GM18867 (cell line): Measurements from ENCODE around the gene PARVB.

Source experiments
- ATAC-seq: cut with Tn5 transposase; IDR thresholded peaks from one replicate; pipeline ENCODE4 v1.9.1; 2021; ENCODE audit warnings: mild to moderate bottlenecking, moderate library complexity; ENCODE audit not compliant: unreplicated experiment

PARVB gene

DNA sequence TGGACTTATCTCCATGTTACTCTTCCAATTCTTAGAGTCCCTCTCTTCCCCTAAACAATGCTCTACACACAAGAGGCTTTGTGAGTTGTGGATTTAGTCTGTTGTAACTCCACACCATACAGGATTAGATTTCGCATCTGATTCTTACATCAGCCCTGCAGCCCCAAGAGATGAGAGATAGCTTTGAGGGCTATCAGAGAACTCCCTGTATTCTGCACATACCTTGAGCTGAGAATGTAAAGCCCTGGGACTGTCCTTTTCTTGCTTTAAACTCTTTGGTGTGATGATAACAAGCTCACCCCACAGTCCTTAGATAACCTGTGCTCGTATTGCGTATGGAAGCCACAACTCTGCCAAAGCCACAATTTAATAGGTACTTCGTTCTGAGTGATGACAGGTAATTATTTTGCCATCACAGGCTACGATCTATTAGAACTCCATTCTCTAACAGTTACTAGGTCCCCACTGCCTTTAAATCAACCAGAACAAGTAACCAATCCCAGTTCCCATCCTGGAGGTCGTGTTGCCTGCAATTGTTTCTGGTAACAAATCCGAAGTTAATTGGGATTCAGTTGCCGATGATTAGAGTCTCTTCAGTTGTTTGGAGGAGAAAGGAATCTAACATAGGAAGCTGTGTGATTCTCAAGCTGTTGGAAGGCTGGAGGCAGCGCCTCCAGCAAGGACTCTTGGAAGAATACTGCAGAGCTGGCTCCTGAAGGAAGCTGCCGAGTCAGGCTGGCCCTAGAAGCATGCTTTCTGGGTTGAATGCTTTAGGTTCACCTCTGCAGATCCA, 155.3 kb downstream of the PARVB start:
- no peak for ATAC-seq

GRCh38 chr22:44179989-44180705, 156.0 kb downstream of the PARVB start:
- ATAC-seq: no peak

- ATAC-seq: peak; percentile 52
Observed at GRCh38 chr22:44180706-44181032, 156.6 kb downstream of the PARVB start, which contains the start of gene PARVG. PARVG (plus strand) TSS chr22:44180925; CDS start chr22:44183330, 2,405 bp downstream.

GRCh38 chr22:44181033-44181911, 157.2 kb downstream of the PARVB start:
- ATAC-seq: peak; percentile 43

DNA sequence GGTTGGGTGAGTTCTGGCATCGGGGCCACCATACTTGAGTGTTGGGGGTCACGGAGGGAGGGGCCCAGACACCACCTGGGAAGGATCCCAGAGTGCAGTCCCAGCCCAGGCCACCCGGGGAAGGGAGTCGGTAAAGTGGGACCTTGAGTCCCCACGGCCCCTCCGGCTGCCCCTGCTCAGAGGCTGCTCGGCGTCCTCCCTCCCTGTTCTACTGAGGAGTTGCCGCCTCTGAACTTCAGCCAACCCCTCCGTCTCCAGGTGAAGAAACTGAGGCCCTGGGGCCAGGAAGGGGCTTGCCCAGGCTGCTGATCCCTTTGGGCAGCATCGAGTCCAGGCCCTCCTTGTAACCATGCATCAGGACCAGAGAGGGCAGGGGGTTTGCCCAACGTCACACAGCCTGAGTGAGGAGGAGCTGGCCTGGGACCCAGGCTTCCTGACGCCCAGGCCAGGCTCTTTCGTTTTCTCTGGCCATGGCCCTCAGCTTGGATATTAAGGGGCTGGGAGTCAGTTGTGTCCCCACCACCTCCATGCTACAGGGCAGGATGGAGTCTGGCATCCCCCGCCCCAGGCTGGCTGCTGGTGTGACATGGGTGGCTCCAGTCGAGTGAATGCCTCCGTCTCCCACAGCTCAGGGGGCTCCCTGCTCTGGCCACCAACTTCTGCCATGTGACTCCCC, 157.9 kb downstream of the PARVB start:
- no peak for ATAC-seq

- ATAC-seq: no peak
Observed at GRCh38 chr22:44182588-44183286, 158.6 kb downstream of the PARVB start.

- no peak for ATAC-seq
Observed at GRCh38 chr22:44183287-44183588, 159.1 kb downstream of the PARVB start.

DNA sequence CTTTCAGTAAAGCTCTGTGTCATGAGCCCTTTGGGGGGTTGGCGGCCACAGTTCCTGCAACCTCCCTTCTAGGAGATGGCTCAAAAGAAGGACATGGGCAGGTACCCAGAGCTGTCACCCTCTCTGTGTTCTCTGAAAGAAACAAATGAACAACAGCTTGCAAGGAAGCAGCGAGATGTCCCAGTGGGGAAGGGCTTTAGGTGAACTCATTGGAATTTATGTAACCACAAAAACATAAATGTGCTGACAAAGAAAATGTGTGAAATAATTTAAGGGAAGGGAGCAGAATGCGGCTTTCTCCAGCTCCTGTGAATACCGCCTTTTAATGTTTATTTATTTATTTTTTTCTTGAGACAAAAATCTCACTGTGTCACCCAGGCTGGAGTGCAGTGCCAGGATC, 159.9 kb downstream of the PARVB start:
- ATAC-seq: no peak

- ATAC-seq: no peak
Observed at GRCh38 chr22:44185237-44186120, 161.4 kb downstream of the PARVB start.

DNA sequence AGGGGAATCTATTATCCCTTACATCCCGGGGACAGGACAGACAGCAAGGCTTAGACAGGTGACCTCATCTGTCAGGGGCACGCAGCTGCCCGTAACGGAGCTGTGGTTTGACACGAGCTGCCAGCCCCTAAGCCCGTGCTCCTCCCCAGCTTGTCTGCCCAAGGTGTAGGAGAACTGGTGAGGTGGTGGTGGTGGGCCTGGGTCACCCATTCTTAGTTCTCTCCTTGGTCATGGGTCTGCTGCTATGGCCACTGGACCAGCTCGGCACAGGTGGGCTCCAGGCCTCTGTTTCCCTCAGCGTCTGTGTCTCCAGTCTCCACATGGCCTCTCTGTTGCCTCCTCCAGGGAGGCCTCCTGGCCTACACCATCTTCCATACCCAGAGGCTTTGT, 162.0 kb downstream of the PARVB start:
- no peak for ATAC-seq

GRCh38 chr22:44186737-44187136, 162.6 kb downstream of the PARVB start:
- no peak for ATAC-seq

DNA sequence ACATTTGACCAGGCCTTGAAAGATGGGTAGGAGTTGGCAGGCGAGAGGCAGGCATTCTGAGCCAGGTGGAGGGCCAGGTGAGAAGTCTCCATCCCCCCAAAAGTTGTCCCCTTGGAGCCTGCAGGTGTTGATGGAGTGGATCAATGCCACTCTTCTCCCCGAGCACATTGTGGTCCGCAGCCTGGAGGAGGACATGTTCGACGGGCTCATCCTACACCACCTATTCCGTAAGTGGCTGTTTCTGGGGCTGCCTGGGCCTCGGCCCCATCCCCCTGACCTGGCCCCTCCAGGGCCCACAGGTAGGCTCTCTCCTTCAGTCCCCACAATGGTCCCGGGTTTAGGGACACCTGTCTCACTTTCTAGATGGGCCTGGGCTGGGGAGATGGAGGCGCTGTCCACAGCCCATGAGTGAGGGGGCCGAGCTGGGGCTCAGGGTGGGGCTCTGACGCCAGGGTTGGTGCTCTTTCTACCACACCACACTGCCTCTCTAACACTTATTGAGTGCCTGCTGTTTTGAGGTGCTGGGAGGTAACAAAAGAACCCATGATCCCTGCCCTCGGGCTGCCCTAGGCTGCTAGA, 163.6 kb downstream of the PARVB start:
- ATAC-seq: no peak

DNA sequence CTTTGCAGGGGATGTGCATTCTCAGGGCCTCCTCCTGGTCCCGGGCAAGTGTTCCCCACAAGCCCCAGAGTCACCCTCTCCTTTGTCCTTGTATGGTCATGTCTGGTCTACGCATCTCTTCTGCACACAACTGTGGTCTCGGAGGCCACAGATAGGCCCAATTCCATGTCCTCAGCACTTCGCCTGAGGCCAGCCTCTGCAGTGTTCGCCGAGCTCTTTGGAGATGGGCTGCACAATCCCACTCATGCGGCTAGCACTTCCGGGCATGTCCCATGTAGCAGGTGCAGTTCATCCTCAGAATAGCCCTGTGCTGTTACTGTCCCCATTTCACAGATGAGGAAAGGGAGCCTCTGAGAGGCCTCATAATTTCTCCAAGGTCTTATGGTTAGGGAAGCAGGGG, 164.2 kb downstream of the PARVB start:
- no peak for ATAC-seq

DNA sequence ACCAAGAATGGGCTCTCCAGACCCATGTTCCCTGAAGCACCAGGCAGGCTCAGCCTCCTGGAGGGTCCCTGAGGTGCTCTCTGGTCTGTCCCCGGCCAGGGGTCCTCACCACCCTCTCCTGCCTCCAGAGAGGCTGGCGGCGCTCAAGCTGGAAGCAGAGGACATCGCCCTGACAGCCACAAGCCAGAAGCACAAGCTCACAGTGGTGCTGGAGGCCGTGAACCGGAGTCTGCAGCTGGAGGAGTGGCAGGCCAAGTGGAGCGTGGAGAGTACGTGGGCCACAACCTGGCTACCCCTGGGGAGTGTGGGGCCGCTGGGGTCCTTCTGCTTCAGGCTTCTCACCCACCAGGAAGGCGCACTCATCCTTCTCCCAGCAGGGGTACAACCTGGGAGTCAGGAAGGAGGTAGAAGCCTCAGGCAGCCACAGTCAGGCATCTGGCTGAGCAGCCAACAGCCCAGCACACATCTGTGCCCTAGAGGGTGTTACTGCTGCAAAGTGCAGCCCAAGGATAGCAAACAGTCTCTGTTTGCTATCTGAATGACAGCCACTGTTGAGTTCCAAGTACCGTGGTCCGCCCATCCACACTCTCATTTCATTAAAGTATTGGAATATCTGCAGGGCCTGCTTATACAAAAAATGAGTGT, 165.0 kb downstream of the PARVB start:
- no peak for ATAC-seq

DNA sequence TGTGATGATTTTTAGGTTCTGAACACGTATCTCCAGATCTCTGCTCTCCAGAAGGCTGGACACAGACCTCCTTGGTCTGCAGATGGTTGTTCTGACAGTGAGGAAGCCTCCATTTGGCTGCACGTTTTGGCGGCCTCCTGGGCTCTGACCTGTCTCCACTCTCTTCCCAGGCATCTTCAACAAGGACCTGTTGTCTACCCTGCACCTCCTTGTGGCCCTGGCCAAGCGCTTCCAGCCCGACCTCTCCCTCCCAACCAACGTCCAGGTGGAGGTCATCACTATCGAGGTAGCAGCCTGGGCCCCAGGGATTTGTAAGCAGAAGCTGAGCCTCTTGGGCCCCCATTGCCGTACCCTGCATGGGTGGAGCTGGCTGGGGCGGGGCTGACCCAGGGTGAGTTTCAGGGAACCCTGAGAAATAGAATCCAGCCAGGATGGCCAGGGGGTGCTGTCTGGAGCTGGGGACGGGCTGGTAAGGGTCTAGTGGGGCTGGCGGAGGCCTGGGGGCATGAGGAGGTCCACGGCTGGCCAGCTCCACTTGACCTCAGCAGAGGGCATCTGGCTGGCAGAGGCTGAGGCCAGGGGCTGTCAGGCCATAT, 166.4 kb downstream of the PARVB start:
- no peak for ATAC-seq

GRCh38 chr22:44191036-44191454, 166.9 kb downstream of the PARVB start:
- ATAC-seq: no peak

DNA sequence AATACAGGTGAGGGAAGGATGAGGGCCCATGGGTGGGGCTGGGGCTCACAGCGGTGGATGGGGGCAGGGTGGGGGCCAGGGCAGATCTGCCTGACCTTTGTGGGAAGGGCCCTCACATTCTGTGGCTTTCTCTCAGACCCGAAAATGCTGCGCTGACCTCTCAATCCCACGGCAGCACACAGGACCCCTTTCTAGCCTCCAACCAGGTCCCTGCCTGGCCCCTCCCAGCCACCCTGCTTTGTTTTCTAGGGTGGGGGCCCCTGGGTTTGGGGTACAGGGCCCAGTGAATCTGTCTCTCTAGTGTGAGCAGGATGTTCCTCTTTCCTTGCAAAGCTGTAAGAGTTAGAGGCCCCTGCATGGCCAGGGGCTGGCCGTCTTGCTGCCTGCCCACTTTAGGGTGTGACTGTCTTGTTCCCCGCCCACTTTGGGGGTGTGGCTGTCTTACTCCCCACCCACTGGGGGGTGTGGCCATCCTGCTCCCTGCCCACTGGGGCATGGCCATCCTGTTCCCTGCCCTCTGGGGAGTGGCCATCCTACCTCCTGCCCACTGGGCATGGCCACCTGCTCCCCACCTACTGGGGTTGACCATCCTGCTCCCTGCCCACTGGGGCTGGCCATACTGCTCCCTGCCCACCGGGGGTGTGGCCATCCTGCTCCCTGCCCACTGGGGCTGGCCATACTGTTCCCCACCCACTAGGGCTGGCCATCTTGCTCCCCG, 168.2 kb downstream of the PARVB start:
- no peak for ATAC-seq
